Measurements from ENCODE around the gene ARHGEF40.

The ARHGEF40 gene

DNA sequence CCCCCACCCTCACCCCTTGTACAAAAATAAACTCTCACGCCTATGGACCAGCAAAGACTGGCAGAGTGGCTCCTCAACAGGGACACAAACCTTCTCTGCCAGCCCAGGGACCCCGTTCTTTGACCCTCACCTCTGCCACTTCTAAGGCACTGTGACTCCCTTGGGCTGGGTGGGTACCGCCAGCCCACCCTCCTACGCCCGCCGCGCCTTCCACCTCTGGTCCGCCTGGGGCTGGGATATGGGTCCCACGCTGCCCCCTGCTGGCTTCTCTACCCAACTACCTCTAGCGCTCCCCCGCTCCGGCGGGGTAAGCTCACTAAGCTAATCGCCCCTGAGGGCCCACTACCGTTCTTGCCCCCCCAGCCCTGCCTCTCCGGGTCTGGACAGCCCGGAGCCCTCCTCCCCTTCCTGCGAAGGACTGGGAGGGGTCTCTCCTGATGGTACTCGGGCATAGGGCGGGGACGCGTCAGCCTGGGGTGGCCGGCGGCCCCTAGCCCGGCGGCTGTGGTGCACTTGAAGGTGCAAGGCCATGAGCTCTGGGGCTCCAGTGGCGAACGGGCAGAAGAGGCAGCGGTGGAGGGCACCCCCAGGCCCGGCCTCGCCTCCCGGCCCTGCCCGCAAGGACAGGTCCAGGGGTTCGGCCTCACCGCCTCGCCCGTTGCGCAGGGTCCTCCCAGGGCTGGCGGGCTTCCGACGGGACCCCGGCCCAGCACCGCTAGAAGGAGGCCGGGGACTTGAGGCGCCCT, 20.3 kb downstream of the ARHGEF40 start:
- TF ChIP-seq, protein P1, sequence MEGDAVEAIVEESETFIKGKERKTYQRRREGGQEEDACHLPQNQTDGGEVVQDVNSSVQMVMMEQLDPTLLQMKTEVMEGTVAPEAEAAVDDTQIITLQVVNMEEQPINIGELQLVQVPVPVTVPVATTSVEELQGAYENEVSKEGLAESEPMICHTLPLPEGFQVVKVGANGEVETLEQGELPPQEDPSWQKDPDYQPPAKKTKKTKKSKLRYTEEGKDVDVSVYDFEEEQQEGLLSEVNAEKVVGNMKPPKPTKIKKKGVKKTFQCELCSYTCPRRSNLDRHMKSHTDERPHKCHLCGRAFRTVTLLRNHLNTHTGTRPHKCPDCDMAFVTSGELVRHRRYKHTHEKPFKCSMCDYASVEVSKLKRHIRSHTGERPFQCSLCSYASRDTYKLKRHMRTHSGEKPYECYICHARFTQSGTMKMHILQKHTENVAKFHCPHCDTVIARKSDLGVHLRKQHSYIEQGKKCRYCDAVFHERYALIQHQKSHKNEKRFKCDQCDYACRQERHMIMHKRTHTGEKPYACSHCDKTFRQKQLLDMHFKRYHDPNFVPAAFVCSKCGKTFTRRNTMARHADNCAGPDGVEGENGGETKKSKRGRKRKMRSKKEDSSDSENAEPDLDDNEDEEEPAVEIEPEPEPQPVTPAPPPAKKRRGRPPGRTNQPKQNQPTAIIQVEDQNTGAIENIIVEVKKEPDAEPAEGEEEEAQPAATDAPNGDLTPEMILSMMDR (IDR thresholded peaks at IDR 0.05; ENCODE audit: low read depth, low read length): peak; percentile 50
- H3K4me3 ChIP-seq (ENCODE audit: low read depth, low read length): no peak overlapping the region

DNA sequence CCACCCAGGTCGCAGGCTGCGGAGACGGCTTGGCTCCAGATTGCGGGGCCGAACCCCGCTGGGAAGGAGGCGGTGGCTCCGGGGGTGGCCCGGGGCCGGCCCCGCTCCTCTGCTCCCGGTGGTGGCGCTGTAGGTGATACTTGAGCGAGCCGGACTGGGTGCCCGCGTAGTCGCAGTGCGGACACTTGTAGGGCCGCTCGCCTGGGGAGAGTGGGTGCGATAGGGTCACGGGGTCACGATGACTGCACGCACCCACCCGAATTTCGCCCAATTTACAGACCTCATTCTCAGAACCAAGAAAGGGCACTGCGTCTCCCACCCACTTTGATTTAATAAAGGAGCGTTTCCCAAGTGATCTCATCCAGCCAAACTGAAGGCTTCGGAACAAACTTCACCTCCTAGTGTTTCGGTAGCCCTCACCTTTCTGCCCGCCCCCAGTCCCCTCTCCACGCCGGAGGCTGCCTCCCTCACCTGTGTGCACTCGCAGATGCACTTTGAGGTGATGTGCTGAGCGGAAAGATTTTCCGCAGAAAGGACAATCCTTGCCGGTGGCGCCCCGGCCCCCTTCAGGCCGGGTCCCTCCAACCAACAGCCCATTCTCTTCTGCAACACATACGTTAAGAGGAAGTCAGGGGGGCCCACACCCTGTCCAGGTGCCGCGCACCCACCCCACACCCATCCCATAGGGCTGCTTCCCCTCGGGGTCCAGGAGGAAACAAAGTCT, 21.0 kb downstream of the ARHGEF40 start:
- TF ChIP-seq, protein P1 (IDR thresholded peaks at IDR 0.05; ENCODE audit: low read depth, low read length): no peak
- no peak overlapping the region for H3K4me3 ChIP-seq (ENCODE audit: low read depth, low read length)

DNA sequence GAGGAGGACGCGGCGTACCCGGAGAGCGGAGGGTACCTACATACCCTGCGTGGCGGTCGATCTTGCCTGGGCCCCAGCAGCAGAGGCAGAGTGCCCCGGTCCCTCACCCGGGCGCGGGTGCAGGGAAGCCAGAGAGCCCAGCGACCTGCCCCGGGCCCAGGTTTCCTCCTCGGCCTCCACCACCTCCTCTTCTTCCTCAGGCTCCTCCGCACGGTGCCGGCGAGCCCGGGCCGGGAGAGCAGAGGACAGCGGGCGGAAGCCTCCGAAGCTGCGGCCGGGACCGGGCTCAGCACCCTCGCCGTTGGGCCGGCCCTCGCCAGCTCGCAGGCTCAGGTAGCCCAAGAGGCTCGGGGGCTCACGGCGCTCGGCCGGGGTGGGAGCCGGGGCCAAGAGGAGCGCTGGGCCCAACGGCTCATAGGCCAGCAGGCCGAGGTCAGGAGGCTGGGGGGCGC, 21.7 kb downstream of the ARHGEF40 start:
- no peak overlapping the region for H3K4me3 ChIP-seq (ENCODE audit: low read depth, low read length)

DNA sequence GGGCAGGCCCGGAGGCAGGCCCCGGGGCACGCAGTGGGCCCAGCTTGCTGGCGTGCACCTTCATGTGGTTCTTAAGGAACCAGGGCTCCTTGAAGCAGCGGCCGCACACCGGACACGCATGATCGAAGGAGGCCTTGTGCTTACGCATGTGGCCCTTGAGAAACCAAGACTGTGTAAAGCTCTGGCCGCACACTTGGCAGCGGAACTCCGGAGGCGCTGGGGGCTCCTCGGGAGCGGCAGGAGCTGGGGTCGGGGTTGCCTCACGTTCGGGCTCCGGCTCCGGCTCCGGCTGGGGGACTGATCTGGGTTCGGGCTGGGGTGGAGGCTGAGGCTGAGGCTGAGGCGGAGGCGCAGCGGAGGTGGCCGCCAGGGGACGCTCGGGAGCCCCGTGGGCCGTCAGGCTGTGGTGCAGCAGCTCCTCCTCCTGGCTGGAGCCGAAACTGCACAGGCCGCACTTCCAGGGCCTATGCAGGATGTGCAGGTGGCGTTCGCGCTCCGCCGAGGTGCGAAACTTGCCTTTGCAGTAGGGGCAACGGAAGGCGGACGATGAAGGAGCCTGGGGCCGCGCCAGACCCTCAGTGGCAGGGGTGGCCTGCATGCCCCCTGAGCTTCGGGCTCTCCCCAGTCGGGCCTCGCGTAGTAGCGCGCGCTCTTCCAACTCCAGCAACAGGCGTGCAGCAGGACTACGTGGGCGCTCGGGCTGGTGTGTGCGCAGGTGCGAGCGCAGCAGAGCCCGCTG, 22.3 kb downstream of the ARHGEF40 start:
- no peak overlapping the region for H3K4me3 ChIP-seq (ENCODE audit: low read depth, low read length)
- TF ChIP-seq, protein P1 (IDR thresholded peaks at IDR 0.05; ENCODE audit: low read depth, low read length): peak; percentile 100

More for the DNA sequence above, 21.7 kb downstream of the ARHGEF40 start:
- TF ChIP-seq, protein P1 (IDR thresholded peaks at IDR 0.05; ENCODE audit: low read depth, low read length): no peak

DNA sequence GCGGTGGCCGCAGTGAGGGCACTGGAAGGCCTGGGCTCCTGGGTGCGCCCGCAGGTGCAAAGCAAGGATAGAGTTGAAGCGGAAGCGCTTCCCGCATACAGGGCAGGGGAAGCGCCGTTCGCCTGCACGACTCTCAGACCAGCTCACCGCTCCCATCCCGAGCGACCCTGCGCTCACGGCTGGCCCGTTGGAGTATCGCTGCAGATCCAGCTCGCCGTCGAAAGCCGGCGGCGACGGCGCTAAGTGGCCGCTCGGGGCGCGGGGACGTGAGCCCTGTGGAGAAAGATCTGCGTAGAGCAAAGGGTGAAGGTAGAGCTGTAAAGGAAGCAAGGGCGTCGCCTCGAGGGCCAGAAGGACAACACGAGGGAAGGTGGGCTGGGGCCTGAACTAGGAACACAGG, 22.9 kb downstream of the ARHGEF40 start:
- no peak overlapping the region for H3K4me3 ChIP-seq (ENCODE audit: low read depth, low read length)
- TF ChIP-seq, protein P1 (IDR thresholded peaks at IDR 0.05; ENCODE audit: low read depth, low read length): no peak

DNA sequence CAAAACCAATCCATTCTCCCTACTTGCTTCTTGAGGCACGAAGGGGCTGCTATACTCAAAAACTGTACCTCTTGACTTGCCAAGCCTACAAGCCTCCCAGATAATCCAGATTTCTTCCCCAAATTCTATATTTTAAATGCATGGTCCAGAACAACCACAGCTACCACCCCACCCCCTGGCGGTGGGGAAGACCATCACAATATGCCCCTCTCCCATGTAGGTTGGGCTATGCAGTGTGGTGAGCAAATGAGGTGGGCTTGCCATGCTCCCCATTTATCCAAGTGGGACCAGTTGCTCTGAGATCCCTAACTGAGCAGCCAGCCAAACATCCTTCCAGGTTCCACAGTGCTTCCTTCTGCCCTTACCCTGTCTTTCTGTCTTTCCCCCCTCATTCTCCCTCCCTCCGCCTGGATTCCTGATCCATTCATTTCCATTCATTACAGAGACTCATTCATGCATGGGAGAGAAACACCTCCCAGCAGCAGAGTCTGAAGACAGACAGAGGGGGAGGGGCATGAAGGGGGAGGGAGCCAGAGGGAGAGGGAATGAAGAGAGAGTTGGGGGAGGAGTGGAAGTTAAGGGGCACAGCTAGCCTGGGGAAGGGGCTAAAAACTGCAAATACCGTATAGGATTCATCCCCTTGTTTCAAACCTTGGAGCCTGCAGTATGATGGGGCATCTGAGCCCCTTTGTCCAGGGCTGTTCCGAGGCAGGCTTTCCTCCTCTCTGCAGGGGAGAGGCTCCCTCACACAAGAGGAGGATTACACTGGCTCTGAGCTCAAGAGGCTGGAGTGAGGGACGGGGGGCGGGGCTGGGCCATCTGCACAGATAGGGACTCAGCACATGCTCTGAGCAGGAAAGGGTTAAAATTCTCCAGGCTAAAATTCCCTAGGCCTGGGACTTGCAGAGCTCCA, 23.9 kb downstream of the ARHGEF40 start:
- TF ChIP-seq, protein P1 (IDR thresholded peaks at IDR 0.05; ENCODE audit: low read depth, low read length): no peak
- no peak overlapping the region for H3K4me3 ChIP-seq (ENCODE audit: low read depth, low read length)
